HG03469 (cell line): ENCODE results near the gene PPP1R9A.

Source experiments
- ATAC-seq: cut with Tn5 transposase; IDR thresholded peaks from one replicate; pipeline ENCODE4 v1.9.1; 2021; ENCODE audit warnings: mild to moderate bottlenecking, moderate library complexity, moderate number of reproducible peaks; ENCODE audit not compliant: unreplicated experiment

PPP1R9A gene

GRCh38 chr7:95190515-95190914 lies 283.1 kb downstream of the PPP1R9A start:
- no peak for ATAC-seq

- ATAC-seq: no peak
Observed at GRCh38 chr7:95191795-95192194, 284.4 kb downstream of the PPP1R9A start.

- ATAC-seq: no peak
Observed at GRCh38 chr7:95198863-95199262, 291.5 kb downstream of the PPP1R9A start.

- no peak for ATAC-seq
Observed at GRCh38 chr7:95199779-95200558, 292.6 kb downstream of the PPP1R9A start.

- ATAC-seq: no peak
Observed at GRCh38 chr7:95200741-95201140, 293.3 kb downstream of the PPP1R9A start.

- no peak for ATAC-seq
Observed at GRCh38 chr7:95201727-95202126, 294.3 kb downstream of the PPP1R9A start.

GRCh38 chr7:95204618-95205017 lies 297.2 kb downstream of the PPP1R9A start:
- no peak for ATAC-seq

GRCh38 chr7:95205665-95206225 lies 298.4 kb downstream of the PPP1R9A start:
- ATAC-seq: no peak

GRCh38 chr7:95209276-95209675 lies 301.9 kb downstream of the PPP1R9A start:
- no peak for ATAC-seq

GRCh38 chr7:95209788-95210187 lies 302.4 kb downstream of the PPP1R9A start:
- no peak for ATAC-seq

GRCh38 chr7:95213148-95213547 lies 305.8 kb downstream of the PPP1R9A start:
- no peak for ATAC-seq

GRCh38 chr7:95213809-95214492 lies 306.6 kb downstream of the PPP1R9A start:
- ATAC-seq: no peak

GRCh38 chr7:95219721-95220120 lies 312.3 kb downstream of the PPP1R9A start:
- no peak for ATAC-seq

GRCh38 chr7:95220328-95220727 lies 312.9 kb downstream of the PPP1R9A start:
- ATAC-seq: no peak

- no peak for ATAC-seq
Observed at GRCh38 chr7:95225301-95225700, 317.9 kb downstream of the PPP1R9A start.

GRCh38 chr7:95229301-95229700 lies 321.9 kb downstream of the PPP1R9A start:
- ATAC-seq: no peak

GRCh38 chr7:95238252-95238943 lies 331.0 kb downstream of the PPP1R9A start:
- no peak for ATAC-seq

- no peak for ATAC-seq
Observed at GRCh38 chr7:95240921-95241320, 333.5 kb downstream of the PPP1R9A start.

GRCh38 chr7:95242266-95242665 lies 334.9 kb downstream of the PPP1R9A start:
- ATAC-seq: no peak

GRCh38 chr7:95244616-95245015 lies 337.2 kb downstream of the PPP1R9A start:
- no peak for ATAC-seq

- ATAC-seq: no peak
Observed at GRCh38 chr7:95245828-95246500, 338.6 kb downstream of the PPP1R9A start.
